HepG2 (cell line): ENCODE results near the gene KRTAP12-1. TPM values are rescaled to one million over a fixed set of nuclear protein-coding genes. Genes with fewer than 3 reads are reported as not detected.

ENCODE experiments used
- ATAC-seq: fragments of 200-7000 bp; cut with Tn5 transposase; 3 replicates; pipeline ENCODE4 v1.9.1; 2020; ENCODE audit warnings: mild to moderate bottlenecking, moderate library complexity
- BruUV-seq: library from RNA; stranded (reverse); fragments of 400-500 nt; replicated peaks from 2 replicates; lab custom pipeline; 2021; lab: Mats Ljungman, UMichigan
- CTCF ChIA-PET: fragments of 300-600 bp; formaldehyde crosslinking; extraction: SDS; loops from one replicate; lab custom pipeline; 2021; ENCODE audit warnings: low total read pairs, inconsistent platforms, low intra/inter-chr PET ratio; lab: Yijun Ruan, JAX
- POLR2A ChIA-PET: fragments of 350-600 bp; sonication (Branson Sonifier 250); formaldehyde crosslinking; loops from one replicate; lab custom pipeline; 2020; ENCODE audit warnings: antibody characterized with exemption, inconsistent platforms; lab: Yijun Ruan, JAX
- DNase-seq: peaks from one replicate; pipeline ENCODE4 v3.0.0-alpha.2; 2015; ENCODE audit warnings: low spot score
- FAIRE-seq: peaks from 3 replicates; lab custom pipeline; 2011; peaks lifted over from hg19 to GRCh38; lab: Jason Lieb, UNC
- H2AFZ ChIP-seq: one replicate; pipeline ENCODE4 v1.6.1; 2011; ENCODE audit warnings: low read length, inconsistent platforms
- H3K27ac ChIP-seq: fragments of 300-600 bp; 3 replicates; pipeline ENCODE4 v1.8.0; 2011; ENCODE audit warnings: mixed run types, mild to moderate bottlenecking, mixed read lengths, low read length, inconsistent platforms; ENCODE audit not compliant: insufficient read depth; ENCODE audit errors: extremely low read length
- H3K27me3 ChIP-seq, 2 experiments: fragments of 200-600 bp in 1 of 2; 2 replicates in 1 of 2; 3 replicates in 1 of 2; pipeline versions ENCODE4 v1.6.0 to v1.8.0; 2011; ENCODE audit warnings: low read length in 2 of 2, mild to moderate bottlenecking in 2 of 2, moderate library complexity in 2 of 2, inconsistent platforms in 1 of 2; ENCODE audit not compliant: insufficient read depth in 2 of 2, control insufficient read depth in 1 of 2
- H3K36me3 ChIP-seq, 2 experiments: fragments of 200-600 bp in 1 of 2; replicated peaks in 1 of 2; 2 replicates in 1 of 2; 3 replicates in 1 of 2; pipeline versions ENCODE4 v1.5.1 to v1.8.0; 2011; ENCODE audit warnings: low read length in 2 of 2, inconsistent platforms in 1 of 2; ENCODE audit not compliant: insufficient read depth in 2 of 2, control insufficient read depth in 1 of 2
- H3K4me1 ChIP-seq: 2 replicates; pipeline ENCODE4 v1.5.1; 2012; ENCODE audit warnings: low read length, inconsistent platforms; ENCODE audit not compliant: insufficient read depth
- H3K4me2 ChIP-seq: 2 replicates; pipeline ENCODE4 v1.6.0; 2011; ENCODE audit warnings: low read depth, low read length, inconsistent platforms
- H3K4me3 ChIP-seq, 3 experiments: fragments of 200-600 bp in 1 of 3; sonication (generic), shearing (Covaris generic) in 1 of 3; replicated peaks in 1 of 3; 2 replicates each; pipeline ENCODE4 v1.5.1; 2011 to 2016; ENCODE audit warnings: low read length in 3 of 3, inconsistent platforms in 2 of 3, low read depth in 2 of 3, mild to moderate bottlenecking in 2 of 3, control low read depth in 1 of 3, mixed read lengths in 1 of 3; ENCODE audit not compliant: insufficient read depth in 1 of 3
- H3K79me2 ChIP-seq: one replicate; pipeline ENCODE4 v1.6.1; 2011; ENCODE audit warnings: low read length, inconsistent platforms; ENCODE audit not compliant: insufficient read depth
- H3K9ac ChIP-seq: 2 replicates; pipeline ENCODE4 v1.6.0; 2011; ENCODE audit warnings: mild to moderate bottlenecking, low read depth, low read length, inconsistent platforms; ENCODE audit not compliant: insufficient read depth
- H3K9me3 ChIP-seq: 2 replicates; pipeline ENCODE4 v1.5.1; 2012; ENCODE audit warnings: mild to moderate bottlenecking, low read length
- H4K20me1 ChIP-seq: 2 replicates; pipeline ENCODE4 v1.6.0; 2011; ENCODE audit warnings: inconsistent platforms, mild to moderate bottlenecking, low read length, moderate library complexity; ENCODE audit not compliant: insufficient read depth
- ATF7 ChIP-seq, 2 experiments: fragments of 450-650 bp in 1 of 2; sonication (generic) in 1 of 2; formaldehyde crosslinking in 1 of 2; IDR thresholded peaks; 2 replicates each; pipeline versions ENCODE4 v1.4.0 to v1.6.1; 2016 to 2020; ENCODE audit warnings: antibody characterized with exemption in 1 of 2, mild to moderate bottlenecking in 1 of 2, missing genetic modification reagents in 1 of 2
- NKX3-1 ChIP-seq: sonication (generic); formaldehyde crosslinking; IDR thresholded peaks from 2 replicates; pipeline ENCODE4 v1.5.0; 2020; ENCODE audit warnings: missing genetic modification reagents
- PLSCR1 ChIP-seq: sonication (generic); formaldehyde crosslinking; IDR thresholded peaks from 2 replicates; pipeline ENCODE4 v1.5.0; 2020; ENCODE audit warnings: missing genetic modification reagents, mild to moderate bottlenecking, borderline replicate concordance
- SRY ChIP-seq: sonication (generic); formaldehyde crosslinking; IDR thresholded peaks from 2 replicates; pipeline ENCODE4 v1.8.0; 2022; ENCODE audit warnings: mild to moderate bottlenecking, missing genetic modification reagents
- WGBS: methylation state at CpG from one replicate; pipeline ENCODE4 v1.1.6; 2017; ENCODE audit warnings: low lambda C conversion rate; 5-methylcytosine and 5-hydroxymethylcytosine counted together
- in situ Hi-C: cut with HindIII; loops from 2 replicates; pipeline ENCODE4 v1.10.0; 2017; ENCODE audit warnings: low pct_unique_long_range_greater_than_20kb; ENCODE audit not compliant: extremely low pct_ligation_motif_present
- intact Hi-C: fragments of 100-400 bp; cut with micrococcal nuclease; formaldehyde crosslinking; loops from one replicate; pipeline ENCODE4 v1.10.0; 2022; ENCODE audit not compliant: unreplicated experiment
- polyA plus RNA-seq, 8 experiments: library from polyadenylated mRNA; depleted of rRNA in 3 of 8; stranded (reverse) in 7 of 8; unstranded in 1 of 8; fragments of >200 nt; fragmentation: Illumina TruSeq in 4 of 8; extraction: Trizol in 4 of 8; gene quantifications; 2 replicates each; pipeline versions ENCODE4 v1.2.1 to v1.2.3, GENCODE V29; 2011 to 2016; ENCODE audit warnings: low read depth in 4 of 8, missing spikeins in 1 of 8, mixed read lengths in 1 of 8; ENCODE audit not compliant: insufficient read depth in 1 of 8
- total RNA-seq, 5 experiments: library from RNA; depleted of rRNA; stranded (reverse); fragments of >200 nt; fragmentation: Illumina TruSeq; extraction: Trizol; gene quantifications; 2 replicates each; pipeline ENCODE4 v1.2.3, GENCODE V29; 2016; ENCODE audit warnings: low read depth in 1 of 5

Gene KRTAP12-1
- total and polyA plus RNA-seq, 2 of the 13 experiments (the other 11 are each of a cell fraction or from before 2014, with no cell fraction given): not detected

DNA sequence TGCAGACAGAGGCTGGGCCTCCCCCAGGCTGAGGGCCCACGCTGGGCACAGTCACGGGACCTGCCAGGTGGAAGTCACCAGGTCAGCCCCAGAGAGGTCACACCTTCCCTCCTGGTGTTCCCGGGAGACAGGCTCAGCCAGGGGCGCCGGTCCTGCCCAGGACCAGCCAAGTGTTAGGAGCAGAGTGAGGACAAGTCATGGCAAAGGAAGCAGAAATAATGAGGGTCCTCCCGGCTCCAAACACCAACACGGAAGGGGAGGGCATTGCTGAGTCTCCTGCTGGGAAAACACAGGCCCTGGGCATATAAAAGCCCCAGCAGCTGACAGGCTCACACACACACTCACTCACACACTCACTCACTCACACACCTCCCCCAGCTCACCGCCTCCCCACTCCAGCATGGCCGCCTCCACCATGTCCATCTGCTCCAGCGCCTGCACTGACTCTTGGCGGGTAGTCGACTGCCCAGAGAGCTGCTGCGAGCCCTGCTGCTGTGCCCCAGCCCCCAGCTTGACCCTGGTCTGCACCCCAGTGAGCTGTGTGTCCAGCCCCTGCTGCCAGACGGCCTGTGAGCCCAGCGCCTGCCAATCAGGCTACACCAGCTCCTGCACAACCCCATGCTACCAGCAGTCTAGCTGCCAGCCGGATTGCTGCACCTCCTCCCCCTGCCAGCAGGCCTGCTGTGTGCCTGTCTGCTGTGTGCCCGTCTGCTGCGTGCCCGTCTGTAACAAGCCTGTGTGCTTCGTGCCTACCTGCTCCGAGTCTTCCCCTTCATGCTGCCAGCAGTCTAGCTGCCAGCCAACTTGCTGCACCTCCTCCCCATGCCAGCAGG is 44.7 kb downstream of the KRTAP12-1 start, which contains the start of gene KRTAP10-10:
Gene KRTAP10-10, plus strand, starts transcription at position 339 of the 833 bp plus-strand sequence. Its CDS starts 62 bp downstream, at position 401.
- FAIRE-seq: no peak
- no peak within 1 kb of the TSS for H2AFZ ChIP-seq
- TF ChIP-seq SRY (no peak), ATF7 (IDR thresholded peaks at IDR 0.05) (no peak), ATF7 (CRISPR knock-in tag; IDR thresholded peaks at IDR 0.05) (no peak)
- H3K9ac ChIP-seq: no peak within 1 kb of the TSS
- peaks cover 1 to 6% of the 10 kb centered on the region in 2 experiments; a peak in 2 of 5 replicates for H3K27me3 ChIP-seq
- intact Hi-C loops (loop anchor here (10.0 kb wide), 1 partner anchor 58 kb away; the partner anchor contains the start of gene KRTAP10-12), in situ Hi-C loops (no loop called here)
- H3K36me3 ChIP-seq: no peaks in the 10 kb centered on the region
- CTCF ChIA-PET: no interaction called here
- no peaks in the 10 kb centered on the region for H4K20me1 ChIP-seq
- H3K9me3 ChIP-seq: peaks cover 3% of the 10 kb centered on the region; the same call in 1 of the 2 replicates
- H3K79me2 ChIP-seq: no peaks in the 10 kb centered on the region
- BruUV-seq: no TSS peak
- peak; percentile 31; the same call in 2 of the 3 replicates for ATAC-seq
- no peak within 1 kb of the TSS for H3K27ac ChIP-seq
- no peak within 1 kb of the TSS for H3K4me2 ChIP-seq
- WGBS: 22% methylated on average over 7 of the region's 21 CpGs
- no peak for DNase-seq
- H3K4me1 ChIP-seq: no peaks in the 10 kb centered on the region
- H3K4me3 ChIP-seq: no peak within 1 kb of the TSS
- POLR2A ChIA-PET: no interaction called here

- H3K9ac ChIP-seq: no peak overlapping the region
- H3K9me3 ChIP-seq: peaks cover 11% of the 10 kb centered on the region; the same call in 1 of the 2 replicates
- no TSS peak for BruUV-seq
- in situ Hi-C loops (no loop called here), intact Hi-C loops (loop anchor here (10.0 kb wide), 1 partner anchor 58 kb away; the partner anchor contains the start of gene KRTAP10-12)
- H3K4me3 ChIP-seq: no peak overlapping the region
- H3K4me2 ChIP-seq: no peak overlapping the region
- no peaks in the 10 kb centered on the region for H4K20me1 ChIP-seq
- ChIA-PET CTCF (no interaction called here), POLR2A (no interaction called here)
- H3K79me2 ChIP-seq: no peaks in the 10 kb centered on the region
- DNase-seq (no peak), ATAC-seq (no peak), FAIRE-seq (no peak)
- peaks cover 1 to 6% of the 10 kb centered on the region in 2 experiments; a peak in 2 of 5 replicates for H3K27me3 ChIP-seq
- no peak overlapping the region for H3K27ac ChIP-seq
- no peaks in the 10 kb centered on the region for H3K4me1 ChIP-seq
- H2AFZ ChIP-seq: no peak overlapping the region
- WGBS: 58% methylated on average over 15 of the region's 15 CpGs
- H3K36me3 ChIP-seq: no peaks in the 10 kb centered on the region
- TF ChIP-seq PLSCR1 (CRISPR knock-in tag): no peak
- no peak for TF ChIP-seq NKX3-1 (CRISPR knock-in tag)
Measured at GRCh38 chr21:44636209-44637017, 45.5 kb downstream of the KRTAP12-1 start.
